OCI-LY3 (cell line): ENCODE results near the gene RAB7A.

Experiments used
- EZH2phosphoT487 ChIP-seq: fragments of 200-600 bp; shearing (Covaris generic); IDR thresholded peaks from 2 replicates; pipeline ENCODE4 v1.6.1; 2018; ENCODE audit warnings: antibody characterized with exemption, mixed run types, low read depth
- TF ChIP-seq, protein P1 (sequence below): fragments of 200-600, 300-600 bp; sonication (generic); IDR thresholded peaks from 2 replicates; pipeline ENCODE4 v1.5.1; 2014; ENCODE audit warnings: antibody characterized with exemption, low read length, low read depth

DNA sequence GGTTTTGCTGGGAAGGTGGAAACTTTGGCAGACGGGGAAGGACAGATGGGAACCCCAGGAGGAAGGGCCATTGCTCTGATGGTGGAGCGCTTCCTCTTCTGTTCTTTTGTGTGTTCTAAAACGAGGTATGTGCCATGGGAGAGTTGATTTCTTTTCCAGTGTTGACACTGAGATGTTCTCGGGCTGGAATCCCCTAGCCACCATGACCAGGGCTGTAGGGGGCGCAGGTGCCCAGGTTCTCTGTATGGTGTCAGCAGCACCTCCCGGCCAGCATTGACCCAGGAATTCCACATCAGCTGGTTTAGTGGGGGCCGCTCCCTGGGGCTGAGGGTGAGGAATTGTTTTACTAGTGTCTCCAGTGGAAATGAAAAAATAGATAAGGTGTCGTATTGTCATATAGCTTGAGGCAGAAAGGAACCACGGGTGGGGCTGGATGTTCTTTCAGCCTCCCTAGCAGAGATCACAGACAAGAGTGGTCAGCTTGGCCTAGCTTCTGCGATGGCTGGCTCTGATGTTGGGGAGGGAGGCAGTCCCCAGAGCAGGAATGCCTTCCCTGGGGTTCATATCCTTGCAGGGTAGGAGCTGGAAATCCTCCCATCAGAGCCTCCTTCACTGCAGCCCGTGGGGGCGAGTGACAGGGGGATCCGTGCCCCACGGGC is 119.3 kb downstream of the RAB7A start:
- TF ChIP-seq, protein P1, sequence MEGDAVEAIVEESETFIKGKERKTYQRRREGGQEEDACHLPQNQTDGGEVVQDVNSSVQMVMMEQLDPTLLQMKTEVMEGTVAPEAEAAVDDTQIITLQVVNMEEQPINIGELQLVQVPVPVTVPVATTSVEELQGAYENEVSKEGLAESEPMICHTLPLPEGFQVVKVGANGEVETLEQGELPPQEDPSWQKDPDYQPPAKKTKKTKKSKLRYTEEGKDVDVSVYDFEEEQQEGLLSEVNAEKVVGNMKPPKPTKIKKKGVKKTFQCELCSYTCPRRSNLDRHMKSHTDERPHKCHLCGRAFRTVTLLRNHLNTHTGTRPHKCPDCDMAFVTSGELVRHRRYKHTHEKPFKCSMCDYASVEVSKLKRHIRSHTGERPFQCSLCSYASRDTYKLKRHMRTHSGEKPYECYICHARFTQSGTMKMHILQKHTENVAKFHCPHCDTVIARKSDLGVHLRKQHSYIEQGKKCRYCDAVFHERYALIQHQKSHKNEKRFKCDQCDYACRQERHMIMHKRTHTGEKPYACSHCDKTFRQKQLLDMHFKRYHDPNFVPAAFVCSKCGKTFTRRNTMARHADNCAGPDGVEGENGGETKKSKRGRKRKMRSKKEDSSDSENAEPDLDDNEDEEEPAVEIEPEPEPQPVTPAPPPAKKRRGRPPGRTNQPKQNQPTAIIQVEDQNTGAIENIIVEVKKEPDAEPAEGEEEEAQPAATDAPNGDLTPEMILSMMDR: peak; percentile 54
- no peak for TF ChIP-seq EZH2phosphoT487
